ENCODE results near the gene NDUFV2.
A peak's percentile ranks its signal among the peaks of the same experiment; 100 is the strongest.
"Not testable (repeated sequence)": the region's sequence is repeated elsewhere in the genome, so short reads cannot be mapped to it uniquely, and the experiment has no call there.

Gene NDUFV2

GRCh38 chr18:9090578-9090977 is 11.9 kb upstream of the NDUFV2 start:
- no peak for DNase-seq (ENCODE audit: low spot score)

DNA sequence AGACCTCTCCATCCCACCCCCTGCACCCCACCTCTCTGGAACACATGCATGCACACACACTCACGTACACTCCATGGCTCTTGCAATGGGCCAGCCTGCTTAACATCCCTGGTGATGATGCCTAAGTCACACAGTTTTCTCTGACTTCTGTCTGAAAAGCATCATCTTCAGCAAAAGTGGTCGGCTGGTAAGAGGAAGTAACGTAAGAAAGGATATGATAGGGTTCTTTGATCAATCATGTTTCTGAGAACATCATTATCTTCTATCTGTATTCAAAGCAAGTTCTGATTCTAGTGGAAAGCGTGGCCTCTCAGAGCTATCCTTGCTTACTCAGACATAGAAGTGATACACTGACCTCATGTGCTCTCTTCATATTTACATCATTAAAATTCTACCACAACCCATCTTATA is 11.4 kb upstream of the NDUFV2 start:
- DNase-seq (ENCODE audit: low spot score) = no peak

GRCh38 chr18:9092665-9093064 is 9.8 kb upstream of the NDUFV2 start:
- DNase-seq (ENCODE audit: low spot score) = no peak

DNA sequence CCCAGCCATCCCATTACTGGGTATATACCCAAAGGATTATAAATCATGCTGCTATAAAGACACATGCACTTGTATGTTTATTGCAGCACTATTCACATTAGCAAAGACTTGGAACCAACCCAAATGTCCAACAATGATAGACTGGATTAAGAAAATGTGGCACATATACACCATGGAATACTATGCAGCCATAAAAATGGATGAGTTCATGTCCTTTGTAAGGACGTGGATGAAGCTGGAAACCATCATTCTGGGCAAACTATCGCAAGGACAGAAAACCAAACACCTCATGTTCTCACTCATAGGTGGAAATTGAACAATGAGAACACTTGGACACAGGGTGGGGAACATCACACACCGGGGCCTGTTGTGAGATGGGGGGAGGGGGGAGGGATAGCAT is 9.4 kb upstream of the NDUFV2 start:
- not testable (repeated sequence) for DNase-seq (ENCODE audit: low spot score)

DNA sequence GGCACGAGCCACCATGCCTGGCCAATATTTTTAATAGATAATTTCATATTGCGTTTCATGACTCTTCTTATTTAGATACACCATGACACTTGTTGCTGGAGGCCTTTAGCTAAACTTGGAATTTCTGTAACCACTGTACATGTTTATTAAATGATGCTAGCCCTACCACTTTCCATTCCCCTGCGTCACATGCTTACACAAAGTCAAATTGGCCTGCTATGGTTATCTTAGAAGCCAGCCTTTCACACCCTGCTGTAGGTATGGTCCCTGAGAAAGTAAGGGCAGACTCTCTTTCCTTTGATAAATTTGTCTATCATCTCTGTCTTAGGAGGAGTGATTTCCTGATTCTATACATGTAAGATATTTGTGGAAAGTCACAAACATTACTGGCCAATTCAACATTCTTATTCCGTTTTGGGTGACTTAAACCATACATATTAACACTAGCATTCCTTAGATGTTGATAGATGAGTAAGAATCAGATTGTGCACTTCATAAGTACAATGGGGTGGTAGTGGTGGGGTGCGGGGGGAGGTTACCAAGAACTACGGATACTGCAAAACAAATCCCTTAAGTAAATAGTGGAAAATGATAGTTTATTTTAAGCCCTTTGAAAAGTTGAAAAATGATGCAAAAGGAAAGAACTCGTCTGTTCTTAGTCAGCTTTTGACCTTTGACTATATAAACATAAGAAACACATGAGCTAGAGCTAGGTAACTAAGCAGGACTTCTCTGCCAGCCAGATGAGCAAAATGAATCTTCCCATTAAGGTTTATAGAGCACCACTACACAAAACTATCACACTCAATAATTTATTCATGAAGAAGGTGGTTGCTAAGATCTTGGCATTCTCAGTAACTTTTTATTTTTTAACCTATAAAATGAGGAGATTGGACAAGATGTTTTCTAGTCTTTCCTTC is 7.9 kb upstream of the NDUFV2 start:
- no peak for DNase-seq (ENCODE audit: low spot score)

DNA sequence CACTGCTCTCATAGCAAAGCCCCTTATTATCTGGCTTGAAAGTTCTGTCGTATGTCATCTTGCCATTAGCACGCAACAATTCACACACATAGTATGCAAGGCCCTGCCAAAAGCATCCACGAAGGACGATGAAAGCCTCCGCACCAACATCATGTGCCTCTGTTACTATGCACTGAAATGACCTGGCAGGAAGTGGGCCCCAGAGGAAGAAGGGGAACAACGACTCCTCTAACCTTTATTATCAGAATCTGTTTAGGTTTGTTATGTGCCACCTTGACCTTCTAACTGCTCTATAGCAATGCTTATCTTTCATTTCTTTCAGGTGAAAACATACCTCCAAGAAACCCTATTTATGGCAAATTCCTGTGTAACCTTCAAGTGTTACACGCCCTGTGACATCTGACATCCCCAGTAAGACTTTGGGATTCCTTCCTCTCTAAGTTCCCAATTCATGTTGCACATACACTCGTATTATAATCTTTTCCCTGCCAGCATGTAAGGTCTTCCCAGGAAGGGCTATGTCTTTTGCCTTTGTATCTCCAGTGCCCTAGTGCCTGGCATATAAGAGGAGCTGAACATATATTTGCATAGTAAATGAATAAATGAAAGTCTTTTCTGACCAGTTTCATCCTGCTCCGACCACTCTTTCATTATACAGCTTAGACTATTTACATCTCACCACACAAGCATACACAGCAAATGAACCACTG is 7.0 kb upstream of the NDUFV2 start:
- DNase-seq (ENCODE audit: low spot score) = no peak

DNA sequence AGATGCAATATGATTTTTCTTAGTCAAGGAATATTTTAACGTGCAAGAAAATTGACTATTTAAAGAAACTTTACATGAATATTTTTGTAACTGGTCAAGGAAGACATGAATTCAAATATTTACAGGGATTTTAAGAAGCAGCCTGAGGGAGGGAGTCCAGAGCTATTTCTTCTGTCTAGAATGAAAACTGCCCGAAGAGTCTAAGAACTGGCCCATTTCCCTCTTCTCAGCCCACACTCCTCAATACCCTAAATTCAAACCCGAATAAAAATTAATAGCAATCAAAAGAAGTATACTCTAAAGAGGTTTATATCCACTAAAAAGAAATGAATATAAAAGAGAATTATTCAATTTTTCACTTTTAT is 6.5 kb upstream of the NDUFV2 start:
- DNase-seq (ENCODE audit: low spot score) = no peak

- DNase-seq (ENCODE audit: low spot score) = no peak
These were observed 5.8 kb upstream of the NDUFV2 start for GRCh38 chr18:9096685-9097084.

DNA sequence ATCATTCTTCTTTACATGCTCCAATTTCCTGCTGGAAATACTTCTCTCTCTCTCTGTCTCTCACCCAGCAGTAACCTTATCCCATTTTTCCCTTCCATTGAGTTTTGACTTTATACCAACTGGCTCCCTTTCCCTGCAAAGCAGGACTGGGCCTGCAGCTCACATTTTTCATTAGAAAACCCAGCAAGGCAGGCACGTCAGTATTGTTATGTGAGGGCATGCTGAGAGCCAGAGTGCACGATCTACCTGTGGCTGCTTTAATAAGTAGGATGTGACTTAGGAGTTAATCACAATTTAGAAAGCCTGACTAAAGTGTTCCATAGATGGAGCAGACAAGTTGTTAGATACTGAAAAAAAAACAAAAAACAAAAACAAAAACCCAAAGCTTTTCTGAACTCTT is 5.2 kb upstream of the NDUFV2 start:
- no peak for DNase-seq (ENCODE audit: low spot score)

DNA sequence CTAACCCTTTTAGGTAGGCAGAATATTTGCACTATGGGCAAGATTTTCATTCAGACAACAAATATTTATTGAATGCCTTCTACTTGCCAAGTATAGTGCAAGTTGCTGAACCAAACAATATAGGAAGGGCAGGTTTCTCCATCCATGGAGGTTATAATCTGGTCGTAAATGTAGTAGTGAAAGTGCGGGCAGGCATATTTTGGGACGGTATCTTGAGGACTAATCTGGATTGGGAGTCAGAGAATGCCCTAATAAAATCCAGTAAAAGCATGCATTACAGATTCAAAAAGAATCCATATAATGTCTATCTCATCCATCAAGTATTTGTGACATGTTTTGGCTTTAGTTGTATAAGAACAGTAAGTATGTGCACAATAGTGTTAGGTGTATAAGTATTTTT is 1.7 kb upstream of the NDUFV2 start:
- no peak for DNase-seq (ENCODE audit: low spot score)

GRCh38 chr18:9101730-9102507 is 580 bp upstream of the NDUFV2 start:
- peak; percentile 40 for DNase-seq (ENCODE audit: low spot score)

GRCh38 chr18:9103376-9103873 is 926 bp downstream of the NDUFV2 start:
- DNase-seq (ENCODE audit: low spot score) = no peak

GRCh38 chr18:9104244-9104901 is 1.9 kb downstream of the NDUFV2 start:
- DNase-seq (ENCODE audit: low spot score) = no peak

- no peak for DNase-seq (ENCODE audit: low spot score)
These were observed 2.9 kb downstream of the NDUFV2 start for GRCh38 chr18:9105420-9105819.

DNA sequence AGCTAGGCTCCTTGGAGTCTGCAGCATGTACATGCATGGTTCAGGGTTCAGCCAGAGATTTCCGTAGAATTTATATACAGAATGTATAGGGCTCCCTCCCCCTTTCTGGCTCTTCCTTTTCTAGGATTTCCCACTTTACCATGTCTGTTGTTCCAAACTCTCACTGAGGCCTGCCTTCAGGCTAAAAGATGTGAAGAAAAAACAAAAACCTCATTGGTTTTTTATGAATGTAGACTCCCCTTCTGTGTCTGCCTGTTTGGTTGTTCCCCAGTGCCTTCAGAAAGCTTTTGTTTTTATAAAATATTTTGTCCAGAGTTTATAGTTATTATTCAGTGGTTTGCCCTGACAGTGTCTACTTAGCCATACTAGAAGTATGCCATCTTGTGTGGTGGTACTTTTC is 3.6 kb downstream of the NDUFV2 start:
- DNase-seq (ENCODE audit: low spot score) = no peak

- DNase-seq (ENCODE audit: low spot score) = no peak
These were observed 4.5 kb downstream of the NDUFV2 start for GRCh38 chr18:9106800-9107584.

GRCh38 chr18:9108911-9109310 is 6.4 kb downstream of the NDUFV2 start:
- DNase-seq (ENCODE audit: low spot score) = no peak

GRCh38 chr18:9109523-9109922 is 7.0 kb downstream of the NDUFV2 start:
- no peak for DNase-seq (ENCODE audit: low spot score)

DNA sequence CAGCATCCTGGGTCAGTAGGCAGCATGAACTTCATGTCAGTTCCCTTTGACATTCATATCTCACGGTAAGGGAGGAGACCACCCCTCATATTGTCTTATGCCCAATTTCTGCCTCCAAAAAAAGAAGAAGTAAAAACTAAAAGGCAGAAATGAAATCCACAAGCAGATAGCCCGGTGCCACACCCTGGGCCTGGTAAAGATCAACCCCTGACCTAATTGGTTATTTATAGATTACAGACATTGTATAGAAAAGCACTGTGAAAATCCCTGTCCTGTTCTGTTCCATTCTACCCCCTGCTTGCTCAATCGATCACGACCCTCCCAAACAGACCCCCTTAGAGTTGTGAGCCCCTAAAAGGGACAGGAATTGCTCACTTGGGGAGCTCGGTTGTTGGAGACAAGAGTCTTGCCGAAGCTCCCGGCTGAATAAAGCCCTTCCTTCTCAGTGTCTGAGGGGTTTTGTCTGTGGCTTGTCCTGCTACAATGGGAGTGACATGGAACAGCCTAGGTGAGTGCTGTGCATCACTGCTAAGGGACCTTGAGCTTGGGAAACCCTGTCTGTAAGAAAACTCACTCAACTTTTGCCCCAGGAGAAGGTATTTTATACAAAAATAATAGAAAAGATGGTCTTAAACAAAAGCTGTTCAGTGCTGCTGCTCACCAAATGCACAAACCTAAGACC is 11.1 kb downstream of the NDUFV2 start:
- DNase-seq (ENCODE audit: low spot score) = no peak

DNA sequence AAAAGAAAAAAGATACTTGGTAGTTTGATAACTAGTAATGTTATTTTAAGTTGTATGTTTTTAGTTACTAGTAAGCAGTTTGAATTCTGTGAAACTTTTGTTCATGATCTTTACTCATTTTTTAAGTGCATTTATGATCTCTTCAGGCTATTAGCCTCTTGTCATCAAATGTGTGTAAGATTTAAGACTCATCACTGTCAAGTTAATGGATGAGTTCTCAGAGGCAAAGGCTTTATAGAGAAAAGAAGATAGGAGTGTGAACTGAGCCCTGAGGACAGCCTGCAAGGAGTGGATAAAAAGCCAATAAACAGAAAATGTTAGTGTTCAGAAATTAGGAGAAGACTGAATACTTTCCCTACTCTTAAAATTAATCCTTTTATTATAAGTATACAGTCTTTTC is 13.5 kb downstream of the NDUFV2 start:
- no peak for DNase-seq (ENCODE audit: low spot score)

All from Ammon's horn (tissue), 1 donor.